ENCODE measurements around the gene STPG3. TPM values are rescaled to one million over a fixed set of nuclear protein-coding genes. Genes with fewer than 3 reads are reported as not detected.

The STPG3 gene
- total RNA-seq, 6 donors from 2014 or later, result 0.23 TPM; not detected in 5

GRCh38 chr9:137218212-137218753 lies 32.8 kb upstream of the STPG3 start:
- Histone ChIP-seq H3K4me1 (peaks cover 33 to 47% (median 38%) of the 10 kb centered on the region in 4 donors), H3K27ac (peak overlapping the region; percentile 36 to 74 (median 59)), H3K36me3 (peaks cover 0 to 28% (median 11%) of the 10 kb centered on the region in 4 donors), H3K27me3 (peaks cover 0 to 4% (median 0%) of the 10 kb centered on the region in 4 donors), H3K9me3 (no peaks in the 10 kb centered on the region), H3K4me3 (peak overlapping the region in 2 of 4 donors; percentile 31 to 43)
- 97% methylated on average over 17 of the region's 30 CpGs; no CpG with 5 or more reads in 1 of the 2 donors for WGBS, 2 donors
- no peak for TF ChIP-seq POLR2AphosphoS5 (IDR thresholded peaks at IDR 0.05)
- TF ChIP-seq CTCF (IDR thresholded peaks at IDR 0.05), result no peak
- no peak for ATAC-seq (ENCODE audit: low FRiP score in 2 of 2)
- peak in 1 of 2 donors; percentile 83 for DNase-seq

GRCh38 chr9:137218754-137219271 lies 32.3 kb upstream of the STPG3 start:
- Histone ChIP-seq H3K27ac (peak overlapping the region; percentile 36 to 74 (median 59)), H3K36me3 (peaks cover 0 to 26% (median 10%) of the 10 kb centered on the region in 4 donors), H3K27me3 (peaks cover 0 to 4% (median 0%) of the 10 kb centered on the region in 4 donors), H3K4me1 (peaks cover 33 to 49% (median 39%) of the 10 kb centered on the region in 4 donors), H3K4me3 (no peak overlapping the region), H3K9me3 (no peaks in the 10 kb centered on the region)
- ATAC-seq (ENCODE audit: low FRiP score in 2 of 2), result no peak
- TF ChIP-seq POLR2AphosphoS5 (IDR thresholded peaks at IDR 0.05), result no peak
- TF ChIP-seq POLR2A (IDR thresholded peaks at IDR 0.05), result no peak
- TF ChIP-seq EP300 (IDR thresholded peaks at IDR 0.05), result no peak
- TF ChIP-seq CTCF (IDR thresholded peaks at IDR 0.05), result no peak
- WGBS, 2 donors, result 45 to 60% methylated on average over 7 to 10 of the region's 12 CpGs
- DNase-seq, result peak; percentile 72 to 73

GRCh38 chr9:137219757-137220316 lies 31.2 kb upstream of the STPG3 start:
- Histone ChIP-seq H3K36me3 (peaks cover 0 to 16% (median 6%) of the 10 kb centered on the region in 4 donors), H3K4me1 (peaks cover 41 to 59% (median 48%) of the 10 kb centered on the region in 4 donors), H3K27me3 (peaks cover 0 to 4% (median 0%) of the 10 kb centered on the region in 4 donors), H3K4me3 (no peak overlapping the region), H3K9me3 (no peaks in the 10 kb centered on the region), H3K27ac (no peak overlapping the region)
- TF ChIP-seq POLR2A (IDR thresholded peaks at IDR 0.05) (no peak), EP300 (IDR thresholded peaks at IDR 0.05) (no peak), POLR2AphosphoS5 (IDR thresholded peaks at IDR 0.05) (no peak), CTCF (IDR thresholded peaks at IDR 0.05) (no peak)
- ATAC-seq (ENCODE audit: low FRiP score in 2 of 2) (no peak), DNase-seq (peak in 1 of 2 donors; percentile 69)
- WGBS, 2 donors, result 90 to 100% methylated on average over 3 to 6 of the region's 10 CpGs

GRCh38 chr9:137220317-137221094 lies 30.6 kb upstream of the STPG3 start:
- TF ChIP-seq CTCF (IDR thresholded peaks at IDR 0.05) (no peak), POLR2A (IDR thresholded peaks at IDR 0.05) (no peak)
- Histone ChIP-seq H3K4me3 (no peak overlapping the region), H3K4me1 (peaks cover 41 to 65% (median 50%) of the 10 kb centered on the region in 4 donors), H3K9me3 (no peaks in the 10 kb centered on the region), H3K36me3 (peaks cover 0 to 9% (median 3%) of the 10 kb centered on the region in 4 donors), H3K27ac (no peak overlapping the region), H3K27me3 (peaks cover 0 to 4% (median 0%) of the 10 kb centered on the region in 4 donors)
- 93 to 94% methylated on average over 17 to 47 of the region's 52 CpGs for WGBS, 2 donors
- DNase-seq (peak in 1 of 2 donors; percentile 85), ATAC-seq (ENCODE audit: low FRiP score in 2 of 2) (no peak)
